PC-9 (cell line): ENCODE data around the gene RNASE8.

ENCODE experiments used
- EZH2 ChIP-seq: fragments of 200-600 bp; sonication (generic); IDR thresholded peaks from 2 replicates; pipeline ENCODE4 v1.8.0; 2017; ENCODE audit warnings: antibody characterized with exemption, low read depth
- TF ChIP-seq, protein P1 (sequence below): fragments of 200-600 bp; sonication (generic); conservative IDR thresholded peaks from 2 replicates; pipeline ENCODE4 v1.6.1; 2017; ENCODE audit warnings: mixed run types, antibody characterized with exemption, mild to moderate bottlenecking, moderate library complexity

DNA sequence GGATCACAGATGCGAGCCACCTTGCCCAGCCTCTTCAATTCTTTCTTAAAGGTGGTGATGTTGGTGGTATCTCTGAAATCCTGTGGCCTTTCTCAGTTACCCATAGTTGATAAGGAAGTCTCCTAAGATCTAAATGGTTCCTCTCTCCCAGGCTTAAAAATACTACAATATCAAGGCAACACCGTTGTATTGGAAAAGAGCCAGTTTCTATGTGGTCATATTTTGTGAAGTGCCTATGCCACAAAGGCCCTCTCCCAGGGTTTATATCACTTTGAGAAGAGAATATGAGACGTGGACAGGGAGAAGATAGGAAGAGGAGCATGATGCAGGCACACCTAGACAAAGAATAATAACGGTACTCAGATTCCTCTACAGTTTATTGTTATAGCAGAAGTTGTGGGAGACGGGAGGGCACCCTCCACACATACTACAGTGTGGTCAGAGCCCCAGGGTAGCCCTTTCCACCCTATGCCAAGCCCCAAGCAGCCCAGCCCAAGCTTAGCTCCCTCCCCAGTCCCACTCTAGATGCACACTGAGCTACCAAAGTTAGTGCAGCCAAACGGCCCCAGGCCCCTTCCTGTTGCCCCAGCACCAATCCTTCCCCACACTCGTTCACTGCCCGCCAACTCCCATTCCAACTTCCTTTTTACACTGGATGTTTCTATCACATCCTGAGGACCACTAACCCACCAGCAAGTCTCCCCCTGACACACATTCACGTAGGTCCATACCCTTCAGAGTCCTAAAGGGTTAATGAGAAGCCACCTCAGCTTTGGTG is 41.0 kb upstream of the RNASE8 start:
- TF ChIP-seq, protein P1, sequence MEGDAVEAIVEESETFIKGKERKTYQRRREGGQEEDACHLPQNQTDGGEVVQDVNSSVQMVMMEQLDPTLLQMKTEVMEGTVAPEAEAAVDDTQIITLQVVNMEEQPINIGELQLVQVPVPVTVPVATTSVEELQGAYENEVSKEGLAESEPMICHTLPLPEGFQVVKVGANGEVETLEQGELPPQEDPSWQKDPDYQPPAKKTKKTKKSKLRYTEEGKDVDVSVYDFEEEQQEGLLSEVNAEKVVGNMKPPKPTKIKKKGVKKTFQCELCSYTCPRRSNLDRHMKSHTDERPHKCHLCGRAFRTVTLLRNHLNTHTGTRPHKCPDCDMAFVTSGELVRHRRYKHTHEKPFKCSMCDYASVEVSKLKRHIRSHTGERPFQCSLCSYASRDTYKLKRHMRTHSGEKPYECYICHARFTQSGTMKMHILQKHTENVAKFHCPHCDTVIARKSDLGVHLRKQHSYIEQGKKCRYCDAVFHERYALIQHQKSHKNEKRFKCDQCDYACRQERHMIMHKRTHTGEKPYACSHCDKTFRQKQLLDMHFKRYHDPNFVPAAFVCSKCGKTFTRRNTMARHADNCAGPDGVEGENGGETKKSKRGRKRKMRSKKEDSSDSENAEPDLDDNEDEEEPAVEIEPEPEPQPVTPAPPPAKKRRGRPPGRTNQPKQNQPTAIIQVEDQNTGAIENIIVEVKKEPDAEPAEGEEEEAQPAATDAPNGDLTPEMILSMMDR, result no peak
- TF ChIP-seq EZH2, result no peak
